ENCODE data around the gene HPSE2. TPM values are rescaled to one million over a fixed set of nuclear protein-coding genes. Genes with fewer than 3 reads are reported as not detected.

HPSE2 gene
- total and polyA plus RNA-seq, 4 donors, result 0.05 TPM; not detected in 3

- no peak for TF ChIP-seq ATF3 (IDR thresholded peaks at IDR 0.05)
- no peak for TF ChIP-seq YY1 (IDR thresholded peaks at IDR 0.05)
- no peak for TF ChIP-seq RAD21 (IDR thresholded peaks at IDR 0.05)
- no peak for TF ChIP-seq REST (IDR thresholded peaks at IDR 0.05)
- TF ChIP-seq NR2F2 (IDR thresholded peaks at IDR 0.05), result no peak
- TF ChIP-seq TAF1 (conservative IDR thresholded peaks at IDR 0.05), result no peak
- TF ChIP-seq MAX (IDR thresholded peaks at IDR 0.05), result no peak
- TF ChIP-seq JUND (IDR thresholded peaks at IDR 0.05), result no peak
- no peak for TF ChIP-seq RXRA (IDR thresholded peaks at IDR 0.05)
- no peak for TF ChIP-seq HNF4G (IDR thresholded peaks at IDR 0.05)
- TF ChIP-seq EGR1 (IDR thresholded peaks at IDR 0.05; ENCODE audit: low read depth in 2 of 2), result no peak
- TF ChIP-seq FOXA2 (IDR thresholded peaks at IDR 0.05), result no peak
- TF ChIP-seq ZBTB33 (IDR thresholded peaks at IDR 0.05), result no peak
- TF ChIP-seq SP1 (IDR thresholded peaks at IDR 0.05), result no peak
- Histone ChIP-seq H3K9me3 (ENCODE audit: control insufficient read depth in 4 of 4, low read length in 3 of 4) (no peaks in the 10 kb centered on the region), H3K36me3 (ENCODE audit: control insufficient read depth in 4 of 4, insufficient read depth in 3 of 4, low read depth in 1 of 4, low read length in 3 of 4) (no peaks in the 10 kb centered on the region), H3K4me3 (ENCODE audit: low read depth in 1 of 3, low read length in 3 of 3) (no peak overlapping the region), H3K4me1 (ENCODE audit: control insufficient read depth in 4 of 4, insufficient read depth in 4 of 4, low read length in 3 of 4) (no peaks in the 10 kb centered on the region), H3K27ac (ENCODE audit: low read depth in 1 of 2, low read length in 2 of 2) (no peak overlapping the region), H3K27me3 (ENCODE audit: control insufficient read depth in 4 of 4, insufficient read depth in 4 of 4, low read length in 3 of 4) (no peaks in the 10 kb centered on the region), H3K9ac (ENCODE audit: low read depth in 1 of 2, low read length in 2 of 2) (no peak overlapping the region)
- 94% methylated on average over 9 of the region's 9 CpGs for WGBS
- DNase-seq (ENCODE audit: low spot score), result no peak
Measured at GRCh38 chr10:98528805-98529183, 706.9 kb downstream of the HPSE2 start.

- 69% methylated on average over 8 of the region's 8 CpGs for WGBS
- Histone ChIP-seq H3K27ac (ENCODE audit: low read depth in 1 of 2, low read length in 2 of 2) (no peak overlapping the region), H3K9ac (ENCODE audit: low read depth in 1 of 2, low read length in 2 of 2) (no peak overlapping the region), H3K27me3 (ENCODE audit: control insufficient read depth in 4 of 4, insufficient read depth in 4 of 4, low read length in 3 of 4) (no peaks in the 10 kb centered on the region), H3K36me3 (ENCODE audit: control insufficient read depth in 4 of 4, insufficient read depth in 3 of 4, low read depth in 1 of 4, low read length in 3 of 4) (no peaks in the 10 kb centered on the region), H3K4me3 (ENCODE audit: low read depth in 1 of 3, low read length in 3 of 3) (no peak overlapping the region), H3K4me1 (ENCODE audit: control insufficient read depth in 4 of 4, insufficient read depth in 4 of 4, low read length in 3 of 4) (no peaks in the 10 kb centered on the region), H3K9me3 (ENCODE audit: control insufficient read depth in 4 of 4, low read length in 3 of 4) (no peaks in the 10 kb centered on the region)
- DNase-seq (ENCODE audit: low spot score), result no peak
- TF ChIP-seq GABPA (IDR thresholded peaks at IDR 0.05 in 1 of 2, conservative IDR thresholded peaks at IDR 0.05 in 1 of 2), result no peak
- no peak for TF ChIP-seq EGR1 (IDR thresholded peaks at IDR 0.05; ENCODE audit: low read depth in 2 of 2)
- no peak for TF ChIP-seq SP1 (IDR thresholded peaks at IDR 0.05)
- no peak for TF ChIP-seq MAX (IDR thresholded peaks at IDR 0.05)
- TF ChIP-seq ATF3 (IDR thresholded peaks at IDR 0.05), result no peak
- no peak for TF ChIP-seq FOXA2 (IDR thresholded peaks at IDR 0.05)
- no peak for TF ChIP-seq ZBTB33 (IDR thresholded peaks at IDR 0.05)
- no peak for TF ChIP-seq REST (IDR thresholded peaks at IDR 0.05)
- no peak for TF ChIP-seq YY1 (IDR thresholded peaks at IDR 0.05)
- no peak for TF ChIP-seq RAD21 (IDR thresholded peaks at IDR 0.05)
- no peak for TF ChIP-seq FOXA1 (IDR thresholded peaks at IDR 0.05)
Measured at GRCh38 chr10:98528166-98528804, 707.4 kb downstream of the HPSE2 start.
